Dermis blood vessel endothelial cell (primary cell): ENCODE measurements around the gene MRPS21. TPM values are rescaled to one million over a fixed set of nuclear protein-coding genes. Genes with fewer than 3 reads are reported as not detected.
A peak's percentile ranks its signal among the peaks of the same experiment; 100 is the strongest.
"Not testable (repeated sequence)": the region's sequence is repeated elsewhere in the genome, so short reads cannot be mapped to it uniquely, and the experiment has no call there.

ENCODE experiments used
- DNase-seq: peaks from one replicate; pipeline ENCODE4 v3.0.0; 2010
- total RNA-seq: library from RNA; depleted of rRNA; stranded (reverse); fragments of >200 nt; gene quantifications from 2 replicates; pipeline ENCODE4 v1.2.3, GENCODE V29; 2014

Gene MRPS21
- total RNA-seq, 1 donor from 2014 or later, result 43.4 TPM

DNA sequence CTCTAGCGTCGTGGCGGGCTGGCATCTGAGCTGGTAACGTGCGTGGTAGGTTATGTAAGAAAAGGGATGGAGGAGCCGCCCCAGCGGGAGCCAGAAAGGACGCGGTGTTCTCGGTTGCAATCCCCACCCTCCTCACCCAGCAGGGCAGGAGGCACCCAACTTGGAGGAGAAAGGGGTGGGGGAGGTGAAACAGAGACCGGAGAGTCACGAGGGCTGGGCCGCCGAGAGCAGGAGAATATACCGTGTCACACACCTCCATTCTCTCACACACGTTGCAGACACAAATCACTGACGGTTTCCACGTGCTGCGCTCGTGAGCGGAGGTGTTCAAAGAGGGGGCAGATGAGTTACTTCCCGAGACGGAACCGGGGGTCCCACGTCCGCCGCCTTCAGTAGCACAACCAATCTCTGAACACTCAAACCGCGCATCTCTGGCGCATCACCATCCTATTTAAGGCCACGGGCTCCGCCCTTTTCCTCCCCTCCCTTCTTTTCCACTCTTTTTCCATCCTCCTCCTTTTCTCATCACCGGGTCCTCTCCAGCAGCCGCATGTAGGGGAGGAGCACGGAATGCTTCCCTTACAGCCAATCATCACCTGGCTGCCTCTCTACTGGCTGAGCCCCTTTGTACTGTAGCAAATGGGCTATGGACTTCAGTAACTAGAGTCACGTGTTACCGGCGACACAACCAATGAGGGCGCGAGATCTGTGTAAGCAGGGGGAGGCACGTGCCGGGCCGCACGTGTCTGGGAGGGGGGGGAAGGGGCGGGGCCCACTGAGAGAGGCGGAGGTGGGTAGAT is 11.7 kb upstream of the MRPS21 start, which contains the start of gene CIART:
CIART (plus strand) TSS at position 797 of the 800 bp plus-strand sequence. CDS start 714 bp downstream, outside the sequence.
- peak; percentile 98 for DNase-seq

DNA sequence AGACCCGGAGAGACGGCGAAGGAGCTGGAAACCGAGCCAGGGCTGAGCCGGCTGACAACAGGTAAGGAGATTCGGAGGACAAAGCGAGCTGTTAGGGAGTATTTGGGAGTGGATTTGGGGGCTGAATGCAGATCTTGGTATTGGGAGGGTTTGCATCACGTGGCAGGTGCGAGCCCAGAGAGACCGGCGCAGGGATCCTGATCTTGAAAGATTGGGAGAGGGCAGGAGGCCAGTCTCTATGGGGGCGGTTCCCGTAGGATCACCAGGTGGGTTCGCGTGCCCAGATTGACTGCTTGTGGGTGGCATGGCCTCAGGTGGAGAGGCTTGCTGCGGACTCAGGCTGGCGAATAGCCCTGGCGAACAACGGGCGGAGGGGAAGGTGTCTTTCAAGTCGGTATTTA is 11.1 kb upstream of the MRPS21 start:
- DNase-seq, result no peak

GRCh38 chr1:150283260-150283659 is 10.4 kb upstream of the MRPS21 start:
- no peak for DNase-seq

DNA sequence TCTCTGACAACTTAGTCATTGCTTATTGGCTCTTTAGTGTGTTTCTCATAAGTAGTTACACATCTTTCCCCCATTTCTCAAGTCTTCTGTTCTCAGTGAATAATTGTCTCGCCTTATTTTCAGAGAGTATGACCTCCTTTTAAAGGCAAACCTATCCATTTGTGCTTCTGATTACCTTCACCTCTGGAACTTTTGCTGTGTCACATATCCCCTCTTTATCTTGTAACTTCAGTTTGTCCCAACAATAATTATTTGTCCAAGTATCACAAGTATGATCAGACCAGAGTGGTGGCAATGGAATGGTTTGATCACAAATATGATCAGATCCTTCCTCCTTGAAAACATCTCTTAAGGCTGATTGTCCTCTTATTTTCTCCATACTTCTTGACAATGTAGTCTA is 5.3 kb upstream of the MRPS21 start:
- no peak for DNase-seq

GRCh38 chr1:150288822-150289221 is 4.8 kb upstream of the MRPS21 start:
- DNase-seq, result no peak

DNA sequence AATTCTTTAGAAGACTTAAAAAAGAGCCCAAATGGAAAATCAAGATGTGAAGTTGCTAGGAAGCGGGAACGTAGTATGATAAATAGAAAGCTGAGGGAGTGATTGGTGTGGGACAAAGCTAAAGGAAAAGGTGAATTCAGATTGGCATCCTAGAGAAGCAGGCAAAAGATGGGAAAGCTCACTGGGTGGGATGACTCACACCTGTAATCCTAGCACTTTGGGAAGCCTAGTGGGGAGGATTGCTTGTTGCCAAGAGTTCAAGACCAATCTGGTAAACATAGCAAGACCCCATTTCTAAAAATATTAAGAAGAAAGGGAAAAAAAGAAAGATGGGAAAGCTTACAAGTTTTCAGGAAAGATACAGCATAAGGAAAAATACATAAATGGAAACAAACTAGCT is 1.8 kb downstream of the MRPS21 start:
- no peak for DNase-seq

DNA sequence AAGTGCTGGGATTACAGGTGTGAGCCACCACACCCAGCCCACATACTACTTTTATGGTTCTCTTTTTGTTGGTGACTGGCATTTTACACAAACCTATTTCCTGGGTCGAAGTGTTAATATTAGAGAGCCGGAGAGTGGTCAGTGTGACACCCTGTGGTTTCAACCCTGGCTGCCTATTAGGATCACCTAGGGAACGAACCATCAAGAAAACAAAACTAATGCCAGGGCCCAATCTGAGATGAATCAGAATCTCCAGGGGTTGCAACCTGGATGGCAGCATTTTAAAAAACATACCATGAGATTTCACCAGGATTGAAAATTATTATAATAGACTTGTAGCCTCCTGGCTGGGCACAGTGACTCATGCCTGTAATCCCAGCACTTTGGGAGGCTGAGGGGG is 6.1 kb downstream of the MRPS21 start:
- no peak for DNase-seq

GRCh38 chr1:150302338-150302737 is 8.7 kb downstream of the MRPS21 start:
- no peak for DNase-seq

DNA sequence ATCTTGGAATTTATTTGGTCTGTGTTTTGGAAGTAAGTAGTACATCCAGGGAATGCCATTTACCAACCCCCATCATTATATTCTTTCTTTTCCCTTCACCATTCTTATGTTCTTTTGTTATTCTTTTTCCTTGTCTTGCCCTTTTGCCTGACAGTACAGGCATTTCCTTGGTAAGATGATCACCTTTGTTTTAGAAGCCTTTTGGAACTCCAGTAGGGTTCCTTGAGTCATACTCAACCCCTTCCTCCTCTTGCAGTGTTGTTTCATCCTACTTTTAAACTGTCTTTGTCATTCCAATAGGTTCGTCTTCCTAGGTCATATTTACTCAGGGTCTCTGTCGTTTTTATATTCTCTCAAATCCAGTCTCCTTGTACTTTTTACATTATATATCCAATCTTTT is 9.2 kb downstream of the MRPS21 start:
- DNase-seq, result no peak

GRCh38 chr1:150308585-150308984 is 14.9 kb downstream of the MRPS21 start:
- not testable (repeated sequence) for DNase-seq

DNA sequence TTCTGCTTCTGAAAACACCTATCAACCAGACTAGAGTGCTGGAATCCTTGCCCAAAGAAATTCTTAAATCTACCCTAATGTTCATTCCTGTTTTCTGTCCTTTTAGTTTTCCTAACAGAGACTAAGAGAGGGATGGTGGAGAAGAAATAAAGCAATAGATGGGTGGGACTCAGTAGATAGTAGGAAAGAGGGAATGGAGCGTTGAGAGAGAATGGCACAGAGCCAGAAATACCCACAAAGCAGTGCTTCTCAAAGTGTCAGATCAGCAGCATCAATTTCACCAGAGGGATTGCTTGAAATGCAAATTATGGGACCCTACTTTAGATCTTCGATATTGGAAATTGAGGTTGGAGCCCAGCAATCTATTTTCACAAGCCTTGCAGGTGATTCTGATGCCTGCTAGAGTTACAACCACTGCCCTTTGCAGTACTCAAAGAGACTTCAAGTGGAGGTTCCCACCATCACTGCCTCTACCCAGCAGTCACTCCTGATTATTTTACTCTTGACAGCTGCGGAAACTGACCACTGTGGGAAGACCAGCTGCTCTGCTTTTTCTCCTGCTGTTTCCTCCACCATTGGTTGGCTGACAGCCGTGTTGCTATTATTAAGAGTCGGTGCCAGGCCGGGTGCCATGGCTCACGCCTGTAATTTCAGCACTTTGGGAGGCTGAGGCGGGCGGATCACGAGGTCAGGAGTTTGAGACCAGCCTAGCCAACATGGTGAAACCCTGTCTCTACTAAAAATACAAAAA is 16.3 kb downstream of the MRPS21 start:
- DNase-seq, result peak; percentile 42

- DNase-seq, result no peak
These were observed 18.1 kb downstream of the MRPS21 start for GRCh38 chr1:150311762-150312161.

- DNase-seq, result not testable (repeated sequence)
These were observed 21.0 kb downstream of the MRPS21 start for GRCh38 chr1:150314691-150315090.

DNA sequence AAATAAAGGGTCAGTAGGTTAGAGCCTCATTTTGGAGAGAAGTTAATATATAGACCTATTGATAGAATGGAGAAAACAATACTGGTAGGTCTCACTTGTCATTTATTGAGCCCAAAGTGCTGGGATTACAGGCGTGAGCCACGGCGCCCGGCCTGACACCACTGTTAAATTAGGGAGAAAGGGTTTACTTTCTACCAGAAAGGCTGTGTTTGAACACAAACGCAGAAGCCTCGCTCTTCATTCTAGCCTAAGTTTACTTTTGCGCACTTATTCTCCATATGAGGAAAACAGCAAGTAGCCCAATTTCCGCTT is 27.0 kb downstream of the MRPS21 start:
- DNase-seq, result peak; percentile 66

DNA sequence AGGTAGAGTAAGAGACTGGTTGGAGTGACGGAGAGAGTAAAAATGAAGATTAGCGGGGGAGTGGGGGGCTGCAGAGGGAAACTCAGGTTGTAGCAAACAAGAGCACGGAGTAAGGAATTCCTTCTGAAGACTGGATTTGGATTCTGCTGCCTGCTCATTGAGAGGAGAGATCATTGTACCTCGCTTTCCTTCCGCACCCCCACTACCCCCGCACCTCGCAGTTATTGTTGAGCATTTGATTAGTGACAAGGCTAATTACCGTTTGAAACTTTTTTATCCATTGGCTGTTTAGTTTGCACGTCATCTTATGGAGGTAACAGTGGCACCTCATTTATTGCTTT is 28.1 kb downstream of the MRPS21 start:
- DNase-seq, result peak; percentile 20

GRCh38 chr1:150322310-150322709 is 28.6 kb downstream of the MRPS21 start:
- DNase-seq, result no peak

- no peak for DNase-seq
These were observed 39.1 kb downstream of the MRPS21 start for GRCh38 chr1:150332651-150333290.

- no peak for DNase-seq
These were observed 52.7 kb downstream of the MRPS21 start for GRCh38 chr1:150346316-150346715.

DNA sequence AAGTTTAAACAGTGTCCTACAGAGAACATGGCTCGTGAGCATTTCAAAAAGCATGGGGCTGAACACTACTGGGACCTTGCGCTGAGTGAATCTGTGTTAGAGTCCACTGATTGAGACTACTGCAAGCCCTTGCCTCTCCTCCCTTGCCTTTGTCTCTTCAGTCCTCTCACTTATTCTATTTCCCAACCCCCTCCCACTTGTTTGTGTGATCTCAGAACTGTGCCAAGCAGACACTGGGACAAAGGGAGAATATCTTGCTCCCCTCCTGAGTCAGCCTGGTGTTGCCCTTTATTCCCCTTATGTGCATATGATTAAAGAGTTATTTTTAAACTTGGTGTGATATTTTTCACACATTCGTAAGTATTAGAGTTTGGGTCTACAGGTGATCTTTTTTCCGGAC is 59.2 kb downstream of the MRPS21 start:
- DNase-seq, result no peak
